Spleen (tissue), 7 donors: ENCODE results near the gene TSPOAP1.

Experiments used
- CTCF ChIP-seq, 11 experiments: fragments of 200-600 bp in 7 of 11; fragments of 450-650 bp in 4 of 11; sonication (generic) in 4 of 11; IDR thresholded peaks in 8 of 11; conservative IDR thresholded peaks in 3 of 11; 1 replicate in 7 of 11; 2 replicates in 4 of 11; pipeline versions ENCODE4 v1.4.0 to v1.8.0; 2016 to 2021; ENCODE audit warnings: antibody characterized with exemption in 11 of 11, inconsistent platforms in 4 of 11, mild to moderate bottlenecking in 1 of 11
- POLR2A ChIP-seq, 3 donors: fragments of 450-650 bp; IDR thresholded peaks; one replicate each; pipeline ENCODE4 v1.5.1; 2017; ENCODE audit warnings: antibody characterized with exemption in 3 of 3, mild to moderate bottlenecking in 1 of 3
- POLR2AphosphoS5 ChIP-seq, 3 donors: sonication (generic); formaldehyde crosslinking; IDR thresholded peaks; one replicate each; pipeline ENCODE4 v1.5.1; 2017; ENCODE audit warnings: antibody characterized with exemption in 3 of 3
- donor health status: DM: no; HTN: no; CAD: no; lungs with moderate emphysema.
- donor health status: DM: no; HTN: no; CAD: no.
- donor health status: DM: no; HTN: no; CAD: no.

GRCh38 chr17:58365980-58366595 lies 37.5 kb upstream of the TSPOAP1 start:
- TF ChIP-seq CTCF (IDR thresholded peaks at IDR 0.05 in 8 of 11, conservative IDR thresholded peaks at IDR 0.05 in 3 of 11) (no peak), POLR2A (IDR thresholded peaks at IDR 0.05) (no peak), POLR2AphosphoS5 (IDR thresholded peaks at IDR 0.05) (no peak)
